ENCODE data around the gene ARHGAP24. TPM values are rescaled to one million over a fixed set of nuclear protein-coding genes. Genes with fewer than 3 reads are reported as not detected.

The ARHGAP24 gene
- polyA plus RNA-seq, 1 of the 3 experiments (the other 2 are of a cell fraction): 1.4 TPM

DNA sequence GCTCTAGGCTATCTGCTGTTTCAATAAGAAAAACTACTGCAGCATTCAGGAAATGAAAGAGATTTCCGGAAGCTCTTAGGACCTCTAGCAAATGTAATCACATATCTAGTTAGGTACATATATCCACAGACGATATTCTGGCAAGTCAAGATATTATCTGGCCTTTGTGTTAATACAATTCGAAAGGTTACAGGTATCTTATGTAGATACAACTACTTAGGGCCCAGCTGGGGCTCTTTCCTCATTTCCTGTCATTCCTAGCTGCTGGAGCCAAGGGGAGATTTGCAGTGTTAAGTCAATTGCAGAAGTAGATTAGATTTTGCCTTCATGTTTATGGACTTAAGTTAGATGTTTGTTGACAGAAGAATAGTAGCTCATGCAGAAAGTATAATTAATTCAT is 299.5 kb downstream of the ARHGAP24 start:
- Histone ChIP-seq H3K9me2 (no peaks in the 10 kb centered on the region), H3K4me1 (ENCODE audit: control insufficient read depth in 1 of 2, insufficient read depth in 2 of 2, low read depth in 1 of 2, low read length in 1 of 2) (peaks cover 4 to 18% of the 10 kb centered on the region in 2 experiments; a peak in 3 of 4 replicates), H3F3A (replicated peaks; ENCODE audit: insufficient read depth) (peaks cover 6% of the 10 kb centered on the region), H4K20me1 (ENCODE audit: insufficient read depth) (no peaks in the 10 kb centered on the region), H3K27me3 (ENCODE audit: insufficient read depth) (no peaks in the 10 kb centered on the region), H3K9ac (no peak overlapping the region), H3K9me3 (no peaks in the 10 kb centered on the region), H3K4me3 (ENCODE audit: low read depth in 2 of 2, low read length in 1 of 2) (no peak overlapping the region), H2AFZ (ENCODE audit: low read depth) (no peak overlapping the region), H3K4me2 (no peak overlapping the region), H3K79me2 (ENCODE audit: insufficient read depth) (peaks cover 2% of the 10 kb centered on the region; the same call in 1 of the 2 replicates), H3K27ac (ENCODE audit: low read depth in 2 of 2, low read length in 1 of 2) (no peak overlapping the region), H3K36me3 (replicated peaks in 1 of 2; ENCODE audit: control insufficient read depth in 1 of 2, insufficient read depth in 2 of 2, low read length in 1 of 2) (no peaks in the 10 kb centered on the region)
- TF ChIP-seq, protein P1, sequence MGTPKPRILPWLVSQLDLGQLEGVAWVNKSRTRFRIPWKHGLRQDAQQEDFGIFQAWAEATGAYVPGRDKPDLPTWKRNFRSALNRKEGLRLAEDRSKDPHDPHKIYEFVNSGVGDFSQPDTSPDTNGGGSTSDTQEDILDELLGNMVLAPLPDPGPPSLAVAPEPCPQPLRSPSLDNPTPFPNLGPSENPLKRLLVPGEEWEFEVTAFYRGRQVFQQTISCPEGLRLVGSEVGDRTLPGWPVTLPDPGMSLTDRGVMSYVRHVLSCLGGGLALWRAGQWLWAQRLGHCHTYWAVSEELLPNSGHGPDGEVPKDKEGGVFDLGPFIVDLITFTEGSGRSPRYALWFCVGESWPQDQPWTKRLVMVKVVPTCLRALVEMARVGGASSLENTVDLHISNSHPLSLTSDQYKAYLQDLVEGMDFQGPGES (IDR thresholded peaks at IDR 0.05; ENCODE audit: low read depth, low read length): no peak
- no peak for TF ChIP-seq SIN3A (IDR thresholded peaks at IDR 0.05; ENCODE audit: borderline replicate concordance, low read depth, low read length)
- no peak for TF ChIP-seq FOSL2 (IDR thresholded peaks at IDR 0.05; ENCODE audit: borderline replicate concordance, low read depth)
- no peak for TF ChIP-seq SMC3 (IDR thresholded peaks at IDR 0.05; ENCODE audit: low read depth, low read length)
- TF ChIP-seq, protein P2, sequence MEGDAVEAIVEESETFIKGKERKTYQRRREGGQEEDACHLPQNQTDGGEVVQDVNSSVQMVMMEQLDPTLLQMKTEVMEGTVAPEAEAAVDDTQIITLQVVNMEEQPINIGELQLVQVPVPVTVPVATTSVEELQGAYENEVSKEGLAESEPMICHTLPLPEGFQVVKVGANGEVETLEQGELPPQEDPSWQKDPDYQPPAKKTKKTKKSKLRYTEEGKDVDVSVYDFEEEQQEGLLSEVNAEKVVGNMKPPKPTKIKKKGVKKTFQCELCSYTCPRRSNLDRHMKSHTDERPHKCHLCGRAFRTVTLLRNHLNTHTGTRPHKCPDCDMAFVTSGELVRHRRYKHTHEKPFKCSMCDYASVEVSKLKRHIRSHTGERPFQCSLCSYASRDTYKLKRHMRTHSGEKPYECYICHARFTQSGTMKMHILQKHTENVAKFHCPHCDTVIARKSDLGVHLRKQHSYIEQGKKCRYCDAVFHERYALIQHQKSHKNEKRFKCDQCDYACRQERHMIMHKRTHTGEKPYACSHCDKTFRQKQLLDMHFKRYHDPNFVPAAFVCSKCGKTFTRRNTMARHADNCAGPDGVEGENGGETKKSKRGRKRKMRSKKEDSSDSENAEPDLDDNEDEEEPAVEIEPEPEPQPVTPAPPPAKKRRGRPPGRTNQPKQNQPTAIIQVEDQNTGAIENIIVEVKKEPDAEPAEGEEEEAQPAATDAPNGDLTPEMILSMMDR (IDR thresholded peaks at IDR 0.05): no peak
- no peak for TF ChIP-seq TCF12 (IDR thresholded peaks at IDR 0.05)
- no peak for TF ChIP-seq POLR2AphosphoS5 (IDR thresholded peaks at IDR 0.05; ENCODE audit: low read depth, low read length)
- TF ChIP-seq RCOR1 (IDR thresholded peaks at IDR 0.05; ENCODE audit: low read length): no peak
- TF ChIP-seq TEAD4 (IDR thresholded peaks at IDR 0.05; ENCODE audit: borderline replicate concordance, insufficient read depth): no peak
- no peak for TF ChIP-seq RFX5 (IDR thresholded peaks at IDR 0.05; ENCODE audit: low read length)
- TF ChIP-seq, protein P3, sequence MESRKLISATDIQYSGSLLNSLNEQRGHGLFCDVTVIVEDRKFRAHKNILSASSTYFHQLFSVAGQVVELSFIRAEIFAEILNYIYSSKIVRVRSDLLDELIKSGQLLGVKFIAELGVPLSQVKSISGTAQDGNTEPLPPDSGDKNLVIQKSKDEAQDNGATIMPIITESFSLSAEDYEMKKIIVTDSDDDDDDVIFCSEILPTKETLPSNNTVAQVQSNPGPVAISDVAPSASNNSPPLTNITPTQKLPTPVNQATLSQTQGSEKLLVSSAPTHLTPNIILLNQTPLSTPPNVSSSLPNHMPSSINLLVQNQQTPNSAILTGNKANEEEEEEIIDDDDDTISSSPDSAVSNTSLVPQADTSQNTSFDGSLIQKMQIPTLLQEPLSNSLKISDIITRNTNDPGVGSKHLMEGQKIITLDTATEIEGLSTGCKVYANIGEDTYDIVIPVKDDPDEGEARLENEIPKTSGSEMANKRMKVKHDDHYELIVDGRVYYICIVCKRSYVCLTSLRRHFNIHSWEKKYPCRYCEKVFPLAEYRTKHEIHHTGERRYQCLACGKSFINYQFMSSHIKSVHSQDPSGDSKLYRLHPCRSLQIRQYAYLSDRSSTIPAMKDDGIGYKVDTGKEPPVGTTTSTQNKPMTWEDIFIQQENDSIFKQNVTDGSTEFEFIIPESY (IDR thresholded peaks at IDR 0.05; ENCODE audit: borderline replicate concordance, low read depth): no peak
- TF ChIP-seq, protein P4, sequence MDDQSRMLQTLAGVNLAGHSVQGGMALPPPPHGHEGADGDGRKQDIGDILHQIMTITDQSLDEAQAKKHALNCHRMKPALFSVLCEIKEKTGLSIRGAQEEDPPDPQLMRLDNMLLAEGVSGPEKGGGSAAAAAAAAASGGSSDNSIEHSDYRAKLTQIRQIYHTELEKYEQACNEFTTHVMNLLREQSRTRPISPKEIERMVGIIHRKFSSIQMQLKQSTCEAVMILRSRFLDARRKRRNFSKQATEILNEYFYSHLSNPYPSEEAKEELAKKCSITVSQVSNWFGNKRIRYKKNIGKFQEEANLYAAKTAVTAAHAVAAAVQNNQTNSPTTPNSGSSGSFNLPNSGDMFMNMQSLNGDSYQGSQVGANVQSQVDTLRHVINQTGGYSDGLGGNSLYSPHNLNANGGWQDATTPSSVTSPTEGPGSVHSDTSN (IDR thresholded peaks at IDR 0.05): no peak
- TF ChIP-seq CHD2 (IDR thresholded peaks at IDR 0.05; ENCODE audit: low read length, partially characterized antibody): no peak
- no peak for TF ChIP-seq YY1 (IDR thresholded peaks at IDR 0.05; ENCODE audit: low read depth)
- no peak for TF ChIP-seq EZH2phosphoT487 (IDR thresholded peaks at IDR 0.05; ENCODE audit: borderline replicate concordance, low read depth)
- TF ChIP-seq RAD21 (IDR thresholded peaks at IDR 0.05; ENCODE audit: low read length): no peak
- ChIA-PET CTCF (interaction anchor here (0.9 to 1.2 kb wide), 3 partner anchors 12 to 27 kb away, joined by 3 to 6 read pairs (median 3); no protein-coding TSS in a partner anchor), POLR2A (no interaction called here)
- 81% methylated on average over 3 of the region's 3 CpGs for WGBS (ENCODE audit: low lambda C conversion rate)
- no peak for DNase-seq

Measured in SK-N-SH (cell line).